Measurements from ENCODE around the gene AZGP1. TPM values are rescaled to one million over a fixed set of nuclear protein-coding genes. Genes with fewer than 3 reads are reported as not detected.
"Not testable (repeated sequence)": the region's sequence is repeated elsewhere in the genome, so short reads cannot be mapped to it uniquely, and the experiment has no call there.

AZGP1 gene
- total and polyA plus RNA-seq, 7 donors, result 0.49 to 2.4 (median 0.73) TPM

DNA sequence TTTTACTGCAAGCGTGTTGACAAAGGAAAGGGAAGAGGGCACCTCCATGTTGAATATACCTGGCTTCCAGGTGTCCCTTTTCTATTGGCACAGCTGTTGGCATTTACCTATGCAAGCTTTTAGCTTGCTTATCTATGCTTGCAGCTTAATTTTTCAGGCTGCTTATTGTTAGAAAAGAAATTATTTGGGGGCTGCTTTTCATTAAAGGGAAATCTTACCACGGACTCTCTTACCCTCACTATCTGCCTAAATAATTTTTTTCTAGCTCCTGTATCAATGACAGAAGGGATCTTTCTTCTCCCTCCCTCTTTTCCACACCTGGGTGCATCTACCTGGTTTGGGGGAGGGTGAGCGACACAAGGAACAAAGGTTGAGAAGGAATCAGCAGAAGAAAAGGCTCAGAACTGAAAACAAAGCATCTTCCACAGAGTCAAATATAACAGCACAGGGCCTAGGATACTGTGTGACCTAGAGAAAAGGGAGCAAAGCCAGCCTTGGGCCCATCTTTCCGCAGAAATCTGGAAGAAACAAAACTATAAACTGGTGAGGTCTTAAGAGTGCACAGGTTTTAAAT, 31.2 kb downstream of the AZGP1 start:
- intact Hi-C loops (cut with DNase I), result no loop called here
- Histone ChIP-seq H3K27ac (no peak overlapping the region), H3K4me3 (no peak overlapping the region), H3K36me3 (ENCODE audit: insufficient read depth in 1 of 2, low read depth in 1 of 2) (no peaks in the 10 kb centered on the region), H3K4me1 (no peaks in the 10 kb centered on the region), H3K27me3 (ENCODE audit: insufficient read depth in 3 of 3, low read length in 2 of 3) (peaks cover 3 to 16% (median 5%) of the 10 kb centered on the region in 3 donors), H3K9me3 (no peaks in the 10 kb centered on the region)
- TF ChIP-seq, protein P1, sequence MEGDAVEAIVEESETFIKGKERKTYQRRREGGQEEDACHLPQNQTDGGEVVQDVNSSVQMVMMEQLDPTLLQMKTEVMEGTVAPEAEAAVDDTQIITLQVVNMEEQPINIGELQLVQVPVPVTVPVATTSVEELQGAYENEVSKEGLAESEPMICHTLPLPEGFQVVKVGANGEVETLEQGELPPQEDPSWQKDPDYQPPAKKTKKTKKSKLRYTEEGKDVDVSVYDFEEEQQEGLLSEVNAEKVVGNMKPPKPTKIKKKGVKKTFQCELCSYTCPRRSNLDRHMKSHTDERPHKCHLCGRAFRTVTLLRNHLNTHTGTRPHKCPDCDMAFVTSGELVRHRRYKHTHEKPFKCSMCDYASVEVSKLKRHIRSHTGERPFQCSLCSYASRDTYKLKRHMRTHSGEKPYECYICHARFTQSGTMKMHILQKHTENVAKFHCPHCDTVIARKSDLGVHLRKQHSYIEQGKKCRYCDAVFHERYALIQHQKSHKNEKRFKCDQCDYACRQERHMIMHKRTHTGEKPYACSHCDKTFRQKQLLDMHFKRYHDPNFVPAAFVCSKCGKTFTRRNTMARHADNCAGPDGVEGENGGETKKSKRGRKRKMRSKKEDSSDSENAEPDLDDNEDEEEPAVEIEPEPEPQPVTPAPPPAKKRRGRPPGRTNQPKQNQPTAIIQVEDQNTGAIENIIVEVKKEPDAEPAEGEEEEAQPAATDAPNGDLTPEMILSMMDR (IDR thresholded peaks at IDR 0.05), result no peak
- DNase-seq (no peak), ATAC-seq (no peak)
- 41 to 55% (median 54%) methylated on average over 4 of the region's 4 CpGs for WGBS, 3 donors

DNA sequence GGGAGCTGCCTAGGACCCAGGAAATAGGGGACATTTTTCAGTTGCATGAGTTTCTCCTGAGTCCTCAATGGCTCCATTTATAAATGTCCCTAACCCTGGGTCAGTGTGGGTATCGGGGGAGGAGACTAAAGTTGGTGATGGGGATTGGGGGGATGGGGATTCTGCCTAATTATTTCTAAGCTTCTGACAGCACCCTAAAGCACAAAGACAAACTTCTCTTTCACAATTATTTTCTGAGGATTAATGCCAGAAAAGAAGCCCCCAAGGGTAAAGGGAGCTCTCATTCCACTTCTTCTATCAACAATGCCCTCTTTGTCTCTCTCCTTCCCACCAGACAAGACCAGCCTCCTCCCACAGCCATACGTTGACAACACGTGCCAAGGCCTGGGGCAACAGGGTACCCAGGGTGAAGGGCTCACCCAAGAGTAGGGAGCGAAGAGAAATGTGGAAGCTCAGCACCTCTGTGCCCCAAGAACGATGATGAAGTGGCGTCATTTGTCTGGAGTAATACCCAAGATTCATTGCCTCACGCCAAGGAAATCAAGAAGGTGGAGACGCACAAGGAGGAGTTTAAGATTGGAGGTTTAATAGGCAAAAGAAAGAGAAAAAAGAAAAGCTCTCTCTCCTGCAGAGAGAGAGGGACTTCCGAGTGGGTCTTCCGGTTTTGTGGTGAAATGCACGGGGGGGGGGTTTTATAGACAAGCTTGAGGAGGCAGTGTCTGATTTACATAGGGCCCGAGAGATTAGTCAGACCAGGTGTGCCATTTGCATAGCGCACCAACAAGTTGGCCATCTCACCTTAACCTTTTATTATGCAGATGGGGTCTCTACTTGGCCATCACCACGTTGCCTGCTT, 32.0 kb downstream of the AZGP1 start:
- intact Hi-C loops (cut with DNase I), result no loop called here
- TF ChIP-seq, protein P1 (IDR thresholded peaks at IDR 0.05), result no peak
- no peak overlapping the region for H3K4me3 ChIP-seq
- ATAC-seq, result no peak
- no peak for DNase-seq
- 31 to 46% (median 36%) methylated on average over 14 of the region's 14 CpGs for WGBS, 3 donors
- peaks cover 6 to 16% (median 9%) of the 10 kb centered on the region in 3 donors for H3K27me3 ChIP-seq (ENCODE audit: insufficient read depth in 3 of 3, low read length in 2 of 3)
- no peak overlapping the region for H3K27ac ChIP-seq
- H3K9me3 ChIP-seq, result peaks cover under 1% of the 10 kb centered on the region
- H3K36me3 ChIP-seq (ENCODE audit: insufficient read depth in 1 of 2, low read depth in 1 of 2), result no peaks in the 10 kb centered on the region
- no peaks in the 10 kb centered on the region for H3K4me1 ChIP-seq

DNA sequence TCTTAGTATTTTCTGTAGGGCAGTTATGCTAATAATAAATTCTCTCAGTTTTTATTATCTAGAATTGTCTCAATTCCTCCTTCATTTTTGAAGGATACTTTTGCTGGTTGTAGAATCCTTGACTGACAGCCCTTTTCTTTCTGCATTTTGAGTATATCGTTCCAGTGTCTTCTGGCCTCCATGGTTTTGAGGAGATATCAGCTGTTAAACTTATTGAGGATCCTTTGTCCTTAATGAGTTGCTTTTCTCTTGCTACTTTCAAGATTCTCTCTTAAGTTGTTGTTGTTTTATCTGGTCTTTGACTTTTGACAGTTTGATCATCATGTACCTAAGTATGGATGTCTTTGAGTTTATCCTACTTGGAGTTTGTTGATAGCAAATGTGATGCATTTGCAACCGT, 37.5 kb downstream of the AZGP1 start:
- DNase-seq, result no peak
- H3K27ac ChIP-seq, result no peak overlapping the region
- no peaks in the 10 kb centered on the region for H3K4me1 ChIP-seq
- intact Hi-C loops (cut with DNase I), result no loop called here
- TF ChIP-seq, protein P1 (IDR thresholded peaks at IDR 0.05), result no peak
- H3K27me3 ChIP-seq (ENCODE audit: insufficient read depth in 3 of 3, low read length in 2 of 3), result peaks cover 3 to 10% (median 5%) of the 10 kb centered on the region in 3 donors
- no peak overlapping the region for H3K4me3 ChIP-seq
- H3K36me3 ChIP-seq (ENCODE audit: insufficient read depth in 1 of 2, low read depth in 1 of 2), result no peaks in the 10 kb centered on the region
- 64 to 95% (median 89%) methylated on average over 2 of the region's 2 CpGs for WGBS, 3 donors
- no peak for ATAC-seq
- H3K9me3 ChIP-seq, result peaks cover 6% of the 10 kb centered on the region

DNA sequence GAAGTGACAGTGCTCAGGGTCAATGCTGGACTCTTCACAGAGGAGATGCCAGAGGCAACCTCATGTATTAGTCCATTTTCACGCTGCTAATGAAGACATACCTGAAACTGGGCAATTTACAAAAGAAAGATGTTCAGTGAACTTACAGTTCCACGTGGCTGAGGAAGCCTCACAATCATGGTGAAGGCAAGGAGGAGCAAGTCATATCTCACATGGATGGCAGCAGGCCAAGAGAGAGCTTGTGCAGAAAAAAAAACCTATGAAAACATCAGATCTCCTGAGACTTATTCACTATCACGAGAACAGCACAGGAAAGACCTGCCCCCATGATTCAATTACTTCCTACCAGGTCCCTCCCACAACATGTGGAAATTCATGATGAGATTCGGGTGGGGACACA, 40.8 kb downstream of the AZGP1 start:
- 42 to 45% (median 42%) methylated on average over 4 of the region's 4 CpGs for WGBS, 3 donors
- DNase-seq; intact Hi-C loops (cut with DNase I); H3K4me1 ChIP-seq; H3K36me3 ChIP-seq (ENCODE audit: insufficient read depth in 1 of 2, low read depth in 1 of 2); H3K27ac ChIP-seq; H3K9me3 ChIP-seq; ATAC-seq; H3K4me3 ChIP-seq: not testable (repeated sequence)
- peaks cover 3 to 29% (median 3%) of the 10 kb centered on the region in 3 donors for H3K27me3 ChIP-seq (ENCODE audit: insufficient read depth in 3 of 3, low read length in 2 of 3)

DNA sequence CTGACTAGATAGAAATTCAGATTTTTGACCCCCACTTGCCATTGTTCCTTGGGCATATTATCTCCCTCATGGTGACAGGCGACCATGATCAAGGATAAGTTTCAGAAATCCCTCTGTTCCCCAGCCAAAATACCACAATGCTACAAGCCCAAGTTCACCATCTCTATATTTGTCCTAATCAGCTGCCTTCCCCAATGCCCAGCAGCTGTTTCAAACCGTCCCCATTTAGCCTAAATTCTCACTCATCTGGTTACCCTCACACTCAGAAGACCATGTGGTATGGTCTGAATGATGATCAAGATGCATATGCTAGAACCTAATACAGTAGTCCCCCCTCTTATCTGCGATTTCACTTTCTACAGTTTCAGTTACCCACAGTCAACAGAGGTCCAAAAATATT, 45.5 kb downstream of the AZGP1 start:
- Histone ChIP-seq H3K36me3 (ENCODE audit: insufficient read depth in 1 of 2, low read depth in 1 of 2) (no peaks in the 10 kb centered on the region), H3K4me3 (no peak overlapping the region), H3K9me3 (no peaks in the 10 kb centered on the region), H3K27ac (no peak overlapping the region), H3K4me1 (no peaks in the 10 kb centered on the region), H3K27me3 (ENCODE audit: insufficient read depth in 3 of 3, low read length in 2 of 3) (peaks cover 0 to 45% (median 1%) of the 10 kb centered on the region in 3 donors)
- intact Hi-C loops (cut with DNase I), result no loop called here
- TF ChIP-seq, protein P1 (IDR thresholded peaks at IDR 0.05), result no peak
- no peak for ATAC-seq
- DNase-seq, result no peak
- 61 to 75% (median 69%) methylated on average over 3 of the region's 3 CpGs for WGBS, 3 donors

Measured in psoas muscle (tissue), 8 donors.